GM12891 (cell line): ENCODE data around the gene MBD5.
"Not testable (repeated sequence)": the region's sequence is repeated elsewhere in the genome, so short reads cannot be mapped to it uniquely, and the experiment has no call there.

Experiments
- PAX5 ChIP-seq: IDR thresholded peaks from 2 replicates; pipeline ENCODE4 v1.6.1; 2011; ENCODE audit warnings: low read length, moderate library complexity, mild to moderate bottlenecking; ENCODE audit not compliant: insufficient read depth, severe bottlenecking
- POLR2A ChIP-seq: IDR thresholded peaks from 2 replicates; pipeline ENCODE4 v1.6.1; 2011; ENCODE audit warnings: low read depth, low read length, control low read depth
- POLR2AphosphoS5 ChIP-seq: IDR thresholded peaks from 2 replicates; pipeline ENCODE4 v1.6.1; 2011; ENCODE audit warnings: low read depth, low read length, control low read depth
- SPI1 ChIP-seq: IDR thresholded peaks from 2 replicates; pipeline ENCODE4 v1.6.1; 2011; ENCODE audit warnings: low read depth, low read length, control low read depth
- TAF1 ChIP-seq: IDR thresholded peaks from 2 replicates; pipeline ENCODE4 v1.6.1; 2011; ENCODE audit warnings: low read depth, low read length, control low read depth

GRCh38 chr2:147994965-147995364 is 25.9 kb upstream of the MBD5 start:
- not testable (repeated sequence) for TF ChIP-seq SPI1, POLR2A, PAX5, TAF1, POLR2AphosphoS5
